Prostate gland (tissue), 2 donors: ENCODE results near the gene TNXB. TPM values are rescaled to one million over a fixed set of nuclear protein-coding genes. Genes with fewer than 3 reads are reported as not detected.
"Not testable (repeated sequence)": the region's sequence is repeated elsewhere in the genome, so short reads cannot be mapped to it uniquely, and the experiment has no call there.

Experiments
- DNase-seq: peaks from one replicate; pipeline ENCODE4 v3.0.0-alpha.2; 2019; ENCODE audit warnings: low spot score
- H3K27ac ChIP-seq, 2 donors: fragments of 200-600 bp; sonication (generic); 2 replicates each; pipeline ENCODE4 v1.5.1; 2017 to 2019
- H3K27me3 ChIP-seq: fragments of 200-600 bp; sonication (generic); replicated peaks from 2 replicates; pipeline ENCODE4 v1.5.1; 2019; ENCODE audit not compliant: insufficient read depth
- H3K36me3 ChIP-seq, 2 donors: fragments of 200-600 bp; sonication (generic); 1 replicate in 1 of 2; 2 replicates in 1 of 2; pipeline versions ENCODE4 v1.5.1 to v1.8.1; 2017 to 2019
- H3K4me1 ChIP-seq: fragments of 200-600 bp; sonication (generic); replicated peaks from 2 replicates; pipeline ENCODE4 v1.5.1; 2019
- H3K4me3 ChIP-seq, 2 donors: fragments of 200-600 bp; sonication (generic); 2 replicates each; pipeline ENCODE4 v1.5.1; 2017 to 2019
- H3K9me3 ChIP-seq: fragments of 200-600 bp; sonication (generic); 2 replicates; pipeline ENCODE4 v1.5.1; 2017
- CTCF ChIP-seq, 4 experiments: fragments of 200-600 bp in 2 of 4; fragments of 450-650 bp in 2 of 4; sonication (generic) in 2 of 4; IDR thresholded peaks; 1 replicate in 3 of 4; 2 replicates in 1 of 4; pipeline ENCODE4 v1.5.1; 2016 to 2019; ENCODE audit warnings: antibody characterized with exemption in 4 of 4, mild to moderate bottlenecking in 2 of 4, moderate library complexity in 2 of 4
- POLR2A ChIP-seq: fragments of 450-650 bp; IDR thresholded peaks from one replicate; pipeline ENCODE4 v1.6.1; 2016; ENCODE audit warnings: antibody characterized with exemption, mild to moderate bottlenecking
- POLR2AphosphoS5 ChIP-seq: sonication (generic); formaldehyde crosslinking; IDR thresholded peaks from one replicate; pipeline ENCODE4 v1.6.1; 2017; ENCODE audit warnings: antibody characterized with exemption
- WGBS: methylation state at CpG from one replicate; pipeline ENCODE4 v1.1.5; 2018; 5-methylcytosine and 5-hydroxymethylcytosine counted together
- intact Hi-C: fragments of 100-400 bp; cut with DNase I; formaldehyde crosslinking; loops from one replicate; pipeline ENCODE4 v1.14.2; 2022
- total RNA-seq, 2 donors: library from RNA; depleted of rRNA; stranded (reverse); fragments of >200 nt; gene quantifications; one replicate each; pipeline ENCODE4 v1.1.0, GENCODE V29; 2016

TNXB gene
- total RNA-seq, 2 donors from 2014 or later = 18.5 to 29.1 TPM

- TF ChIP-seq POLR2AphosphoS5 (no peak), CTCF (IDR thresholded peaks at IDR 0.05) (no peak), POLR2A (no peak)
- Histone ChIP-seq H3K4me1 (no peaks in the 10 kb centered on the region), H3K27ac (peak overlapping the region in 1 of 2 donors; percentile 30), H3K36me3 (no peaks in the 10 kb centered on the region), H3K4me3 (no peak overlapping the region), H3K27me3 (no peaks in the 10 kb centered on the region), H3K9me3 (no peaks in the 10 kb centered on the region)
- intact Hi-C loops = no loop called here
- no peak for DNase-seq
- WGBS = 27% methylated on average over 13 of the region's 14 CpGs
These were observed 62.6 kb downstream of the TNXB start for GRCh38 chr6:32046450-32047083.

- Histone ChIP-seq H3K4me3 (no peak overlapping the region), H3K9me3 (no peaks in the 10 kb centered on the region), H3K36me3 (no peaks in the 10 kb centered on the region), H3K27ac (no peak overlapping the region), H3K4me1 (no peaks in the 10 kb centered on the region), H3K27me3 (no peaks in the 10 kb centered on the region)
- TF ChIP-seq CTCF (IDR thresholded peaks at IDR 0.05) (no peak), POLR2A (no peak), POLR2AphosphoS5 (no peak)
- WGBS = 76% methylated on average over 15 of the region's 22 CpGs
- intact Hi-C loops = no loop called here
- no peak for DNase-seq
These were observed 63.2 kb downstream of the TNXB start for GRCh38 chr6:32045811-32046449.

- DNase-seq, intact Hi-C loops, H3K36me3 ChIP-seq, H3K4me3 ChIP-seq, H3K27me3 ChIP-seq, H3K9me3 ChIP-seq, H3K4me1 ChIP-seq, H3K27ac ChIP-seq: not testable (repeated sequence)
- WGBS = 89% methylated on average over 11 of the region's 18 CpGs
These were observed 64.2 kb downstream of the TNXB start for GRCh38 chr6:32044916-32045315.

GRCh38 chr6:32043589-32044380 lies 65.4 kb downstream of the TNXB start:
- DNase-seq, H3K4me3 ChIP-seq, H3K9me3 ChIP-seq, H3K27me3 ChIP-seq, intact Hi-C loops, H3K27ac ChIP-seq, H3K36me3 ChIP-seq, H3K4me1 ChIP-seq: not testable (repeated sequence)
- 96% methylated on average over 17 of the region's 31 CpGs for WGBS

GRCh38 chr6:32042276-32042675 lies 66.9 kb downstream of the TNXB start:
- H3K36me3 ChIP-seq, DNase-seq, H3K27ac ChIP-seq, intact Hi-C loops, H3K27me3 ChIP-seq, H3K4me1 ChIP-seq, H3K4me3 ChIP-seq, H3K9me3 ChIP-seq: not testable (repeated sequence)
- WGBS = no CpG with 5 or more reads among the region's 15 CpGs

- H3K4me3 ChIP-seq, H3K27me3 ChIP-seq, DNase-seq, H3K9me3 ChIP-seq, H3K27ac ChIP-seq, intact Hi-C loops, H3K4me1 ChIP-seq, H3K36me3 ChIP-seq: not testable (repeated sequence)
- WGBS = 72% methylated on average over 5 of the region's 10 CpGs
These were observed 67.8 kb downstream of the TNXB start for GRCh38 chr6:32041385-32041784.

GRCh38 chr6:32041050-32041321 lies 68.2 kb downstream of the TNXB start:
- intact Hi-C loops, H3K36me3 ChIP-seq, H3K27ac ChIP-seq, H3K4me3 ChIP-seq, H3K27me3 ChIP-seq, H3K4me1 ChIP-seq, DNase-seq, H3K9me3 ChIP-seq: not testable (repeated sequence)
- WGBS = no CpG with 5 or more reads among the region's 13 CpGs

GRCh38 chr6:32040299-32041049 lies 68.7 kb downstream of the TNXB start:
- DNase-seq, H3K4me1 ChIP-seq, H3K36me3 ChIP-seq, H3K27me3 ChIP-seq, H3K27ac ChIP-seq, H3K4me3 ChIP-seq, intact Hi-C loops, H3K9me3 ChIP-seq: not testable (repeated sequence)
- WGBS = no CpG with 5 or more reads among the region's 43 CpGs

GRCh38 chr6:32039321-32040274 lies 69.5 kb downstream of the TNXB start:
- H3K27me3 ChIP-seq, intact Hi-C loops, H3K27ac ChIP-seq, H3K4me3 ChIP-seq, H3K9me3 ChIP-seq, H3K4me1 ChIP-seq, H3K36me3 ChIP-seq, DNase-seq: not testable (repeated sequence)
- 69% methylated on average over 19 of the region's 24 CpGs for WGBS
